Neural progenitor cell (in vitro differentiated cells): ENCODE data around the gene GDF15.

Source experiments
- CTCF ChIP-seq: fragments of 200-600 bp; sonication (generic); IDR thresholded peaks from 2 replicates; pipeline ENCODE4 v1.5.1; 2017; ENCODE audit warnings: antibody characterized with exemption, mild to moderate bottlenecking
- EZH2 ChIP-seq: fragments of 200-600 bp; sonication (generic); IDR thresholded peaks from 2 replicates; pipeline ENCODE4 v1.6.1; 2017; ENCODE audit warnings: antibody characterized with exemption, mild to moderate bottlenecking, moderate library complexity
- EZH2phosphoT487 ChIP-seq: fragments of 200-600 bp; sonication (generic); IDR thresholded peaks from 2 replicates; pipeline ENCODE4 v1.6.1; 2017; ENCODE audit warnings: antibody characterized with exemption

GRCh38 chr19:18338541-18338940 lies 47.4 kb upstream of the GDF15 start:
- TF ChIP-seq CTCF = no peak
- no peak for TF ChIP-seq EZH2
- no peak for TF ChIP-seq EZH2phosphoT487
